ENCODE data around the gene ITGB7. TPM values are rescaled to one million over a fixed set of nuclear protein-coding genes. Genes with fewer than 3 reads are reported as not detected.

The ITGB7 gene
- polyA plus RNA-seq, 3 donors = 24.1 to 33.1 (median 28.4) TPM

GRCh38 chr12:53152390-53152789, 54.7 kb downstream of the ITGB7 start:
- no peaks in the 10 kb centered on the region for H3K36me3 ChIP-seq (replicated peaks in 1 of 2; ENCODE audit: control insufficient read depth in 1 of 2, insufficient read depth in 2 of 2, low read length in 2 of 2)
- no peaks in the 10 kb centered on the region for H3K9me3 Mint-ChIP-seq
- H3K27ac Mint-ChIP-seq = no peak overlapping the region
- TF ChIP-seq CTCF (IDR thresholded peaks at IDR 0.05) = no peak
- peaks cover 0 to 4% of the 10 kb centered on the region in 2 donors for H3K36me3 Mint-ChIP-seq
- H3K27me3 ChIP-seq (ENCODE audit: control insufficient read depth in 2 of 2, insufficient read depth in 2 of 2, low read length in 2 of 2) = no peaks in the 10 kb centered on the region
- H3K4me2 ChIP-seq (replicated peaks; ENCODE audit: extremely low read depth, low read length, poor library complexity, severe bottlenecking) = no peak overlapping the region
- DNase-seq = no peak
- H3K27ac ChIP-seq (ENCODE audit: low read depth in 1 of 2, low read length in 2 of 2) = no peak overlapping the region
- no peaks in the 10 kb centered on the region for H3K4me1 Mint-ChIP-seq
- no peak overlapping the region for H3K4me3 Mint-ChIP-seq
- H2AFZ ChIP-seq (ENCODE audit: insufficient read depth, low read depth, low read length, poor library complexity, severe bottlenecking) = no peak overlapping the region
- no peaks in the 10 kb centered on the region for H3K4me1 ChIP-seq (ENCODE audit: control insufficient read depth in 1 of 2, insufficient read depth in 2 of 2, low read length in 2 of 2)
- intact Hi-C loops (cut with micrococcal nuclease) = no loop called here
- H3K79me2 ChIP-seq (ENCODE audit: insufficient read depth, low read length) = no peaks in the 10 kb centered on the region
- no peak overlapping the region for H3K4me3 ChIP-seq (replicated peaks in 1 of 3; ENCODE audit: low read depth in 2 of 3, low read length in 3 of 3)
- H4K20me1 ChIP-seq (ENCODE audit: insufficient read depth, low read length) = no peaks in the 10 kb centered on the region
- H3K9ac ChIP-seq (ENCODE audit: insufficient read depth, low read length, poor library complexity, severe bottlenecking) = no peak overlapping the region
- H3K9me3 ChIP-seq (replicated peaks in 1 of 2; ENCODE audit: control insufficient read depth in 1 of 2, insufficient read depth in 1 of 2, low read length in 2 of 2) = no peaks in the 10 kb centered on the region
- peaks cover 0 to 3% (median 2%) of the 10 kb centered on the region in 3 donors for H3K27me3 Mint-ChIP-seq (ENCODE audit: low read depth in 3 of 3)

- no peak for TF ChIP-seq CTCF (IDR thresholded peaks at IDR 0.05)
- Histone ChIP-seq H3K79me2 (ENCODE audit: insufficient read depth, low read length) (no peaks in the 10 kb centered on the region), H3K36me3 (replicated peaks in 1 of 2; ENCODE audit: control insufficient read depth in 1 of 2, insufficient read depth in 2 of 2, low read length in 2 of 2) (no peaks in the 10 kb centered on the region), H4K20me1 (ENCODE audit: insufficient read depth, low read length) (no peaks in the 10 kb centered on the region), H3K27ac (ENCODE audit: low read depth in 1 of 2, low read length in 2 of 2) (no peak overlapping the region), H2AFZ (ENCODE audit: insufficient read depth, low read depth, low read length, poor library complexity, severe bottlenecking) (no peak overlapping the region), H3K9me3 (replicated peaks in 1 of 2; ENCODE audit: control insufficient read depth in 1 of 2, insufficient read depth in 1 of 2, low read length in 2 of 2) (no peaks in the 10 kb centered on the region), H3K4me3 (replicated peaks in 1 of 3; ENCODE audit: low read depth in 2 of 3, low read length in 3 of 3) (no peak overlapping the region), H3K4me2 (replicated peaks; ENCODE audit: extremely low read depth, low read length, poor library complexity, severe bottlenecking) (no peak overlapping the region), H3K9ac (ENCODE audit: insufficient read depth, low read length, poor library complexity, severe bottlenecking) (no peak overlapping the region), H3K27me3 (ENCODE audit: control insufficient read depth in 2 of 2, insufficient read depth in 2 of 2, low read length in 2 of 2) (no peaks in the 10 kb centered on the region), H3K4me1 (ENCODE audit: control insufficient read depth in 1 of 2, insufficient read depth in 2 of 2, low read length in 2 of 2) (no peaks in the 10 kb centered on the region)
- Mint-ChIP-seq H3K9me3 (no peaks in the 10 kb centered on the region), H3K36me3 (no peaks in the 10 kb centered on the region), H3K4me1 (no peaks in the 10 kb centered on the region), H3K27ac (no peak overlapping the region), H3K27me3 (ENCODE audit: low read depth in 3 of 3) (peaks cover 2 to 3% (median 2%) of the 10 kb centered on the region in 3 donors), H3K4me3 (no peak overlapping the region)
- intact Hi-C loops (cut with micrococcal nuclease) = no loop called here
- no CpG with 5 or more reads among the region's 6 CpGs for WGBS (ENCODE audit: insufficient coverage)
- no peak for DNase-seq
These were observed 56.0 kb downstream of the ITGB7 start for GRCh38 chr12:53151039-53151438.

All from CD14-positive monocyte (primary cell).